Choroid plexus epithelial cell (primary cell): ENCODE measurements around the gene OR9Q2.
"Not testable (repeated sequence)": the region's sequence is repeated elsewhere in the genome, so short reads cannot be mapped to it uniquely, and the experiment has no call there.

Source experiments
- DNase-seq: peaks from one replicate; pipeline ENCODE4 v3.0.0-alpha.2; 2010; ENCODE audit warnings: low read depth
- H3K4me3 ChIP-seq: 2 replicates; pipeline ENCODE4 v1.5.1; 2011; ENCODE audit warnings: low read depth, mild to moderate bottlenecking, control low read depth, low read length, moderate library complexity
- TF ChIP-seq, protein P1 (sequence below): conservative IDR thresholded peaks from 2 replicates; pipeline ENCODE4 v1.5.1; 2011; ENCODE audit warnings: low read depth, mild to moderate bottlenecking, control low read depth, inconsistent platforms, low read length, moderate library complexity

The OR9Q2 gene

DNA sequence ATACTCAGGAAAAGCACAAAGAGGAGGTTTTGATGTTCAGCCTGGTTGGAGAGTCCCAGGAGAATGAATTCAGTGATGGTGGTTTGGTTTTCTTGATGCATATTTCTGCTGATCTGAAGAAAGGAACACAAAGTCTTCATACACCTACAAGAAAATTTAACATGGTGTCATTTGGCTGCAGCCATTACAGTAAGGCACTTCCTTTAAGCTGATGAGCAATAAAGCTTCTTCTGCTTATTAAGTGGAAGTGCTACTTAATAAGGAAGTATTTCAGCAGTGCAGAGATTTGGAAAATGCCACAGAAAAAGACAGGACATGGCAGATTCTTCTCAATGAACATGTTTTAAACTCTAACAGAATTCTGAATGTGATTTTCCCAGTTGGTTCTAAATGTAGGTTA, 15.2 kb downstream of the OR9Q2 start, which contains the start of gene OR1S2:
TSS of gene OR1S2 (minus strand) at position 101 of the 400 bp plus-strand sequence. CDS start at position 101, 0 bp downstream.
- DNase-seq: no peak
- H3K4me3 ChIP-seq: no peak within 1 kb of the TSS
- TF ChIP-seq, protein P1, sequence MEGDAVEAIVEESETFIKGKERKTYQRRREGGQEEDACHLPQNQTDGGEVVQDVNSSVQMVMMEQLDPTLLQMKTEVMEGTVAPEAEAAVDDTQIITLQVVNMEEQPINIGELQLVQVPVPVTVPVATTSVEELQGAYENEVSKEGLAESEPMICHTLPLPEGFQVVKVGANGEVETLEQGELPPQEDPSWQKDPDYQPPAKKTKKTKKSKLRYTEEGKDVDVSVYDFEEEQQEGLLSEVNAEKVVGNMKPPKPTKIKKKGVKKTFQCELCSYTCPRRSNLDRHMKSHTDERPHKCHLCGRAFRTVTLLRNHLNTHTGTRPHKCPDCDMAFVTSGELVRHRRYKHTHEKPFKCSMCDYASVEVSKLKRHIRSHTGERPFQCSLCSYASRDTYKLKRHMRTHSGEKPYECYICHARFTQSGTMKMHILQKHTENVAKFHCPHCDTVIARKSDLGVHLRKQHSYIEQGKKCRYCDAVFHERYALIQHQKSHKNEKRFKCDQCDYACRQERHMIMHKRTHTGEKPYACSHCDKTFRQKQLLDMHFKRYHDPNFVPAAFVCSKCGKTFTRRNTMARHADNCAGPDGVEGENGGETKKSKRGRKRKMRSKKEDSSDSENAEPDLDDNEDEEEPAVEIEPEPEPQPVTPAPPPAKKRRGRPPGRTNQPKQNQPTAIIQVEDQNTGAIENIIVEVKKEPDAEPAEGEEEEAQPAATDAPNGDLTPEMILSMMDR: no peak

DNA sequence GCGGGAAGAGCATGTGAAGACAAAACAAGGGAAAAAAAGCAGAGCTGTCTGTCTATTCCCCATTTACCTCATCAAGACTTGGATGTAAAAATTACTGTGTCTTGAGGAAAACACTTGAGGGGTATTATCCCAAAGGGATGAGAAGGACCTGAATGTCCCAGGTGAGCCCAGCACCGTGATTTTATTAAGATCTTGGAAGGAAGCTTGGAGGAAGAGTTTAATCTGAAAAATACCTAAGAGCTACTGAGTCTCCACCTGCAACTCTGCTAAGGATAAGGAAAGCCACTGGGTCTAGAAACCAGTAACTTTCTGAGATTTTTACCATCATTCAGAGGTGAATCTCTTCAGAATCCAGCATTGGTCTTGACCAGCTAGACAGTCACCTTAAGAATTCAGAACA, 23.6 kb downstream of the OR9Q2 start, which contains the start of gene OR1S1:
TSS of gene OR1S1 (plus strand) at position 301 of the 400 bp plus-strand sequence.
- not testable (repeated sequence) for H3K4me3 ChIP-seq, DNase-seq

DNA sequence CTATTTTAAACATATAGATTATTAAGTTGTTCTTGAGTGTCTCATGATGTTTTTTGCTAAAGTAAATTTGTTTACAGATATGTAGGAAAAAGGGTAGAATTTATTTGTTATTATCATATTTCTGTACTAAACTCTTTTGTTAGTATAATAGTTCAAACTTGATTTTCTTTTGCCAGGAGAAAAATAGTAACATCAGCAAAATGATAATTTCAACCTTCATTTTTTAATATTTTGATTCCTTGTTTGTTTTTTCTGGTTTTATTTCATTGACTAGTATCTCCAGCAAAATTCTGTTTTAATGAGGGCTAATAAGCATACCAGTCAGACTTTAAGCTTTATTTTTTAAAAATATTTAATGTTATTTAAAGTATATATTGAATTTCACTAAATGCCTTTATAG, 27.6 kb downstream of the OR9Q2 start:
- TF ChIP-seq, protein P1: no peak
- no peak for DNase-seq
- no peak overlapping the region for H3K4me3 ChIP-seq

DNA sequence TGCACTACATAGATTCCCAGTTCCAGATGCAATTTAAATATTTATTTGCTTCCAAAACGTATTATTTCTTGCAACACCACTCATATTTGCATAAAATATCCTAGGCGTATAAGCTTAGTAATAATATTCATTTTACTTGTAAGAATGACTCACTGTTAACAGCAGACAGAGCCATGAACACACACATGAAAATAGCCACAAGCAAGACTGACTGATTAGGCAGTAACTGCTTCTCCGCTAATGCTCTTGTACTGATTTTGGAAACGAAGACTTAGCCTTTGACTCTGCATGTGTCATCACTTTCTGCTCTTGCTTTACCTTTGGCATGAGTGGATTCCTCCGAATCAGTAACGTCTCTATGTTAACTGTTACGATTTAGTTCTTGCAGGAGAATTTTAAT, 33.9 kb downstream of the OR9Q2 start:
- TF ChIP-seq, protein P1: no peak
- no peak overlapping the region for H3K4me3 ChIP-seq
- no peak for DNase-seq

DNA sequence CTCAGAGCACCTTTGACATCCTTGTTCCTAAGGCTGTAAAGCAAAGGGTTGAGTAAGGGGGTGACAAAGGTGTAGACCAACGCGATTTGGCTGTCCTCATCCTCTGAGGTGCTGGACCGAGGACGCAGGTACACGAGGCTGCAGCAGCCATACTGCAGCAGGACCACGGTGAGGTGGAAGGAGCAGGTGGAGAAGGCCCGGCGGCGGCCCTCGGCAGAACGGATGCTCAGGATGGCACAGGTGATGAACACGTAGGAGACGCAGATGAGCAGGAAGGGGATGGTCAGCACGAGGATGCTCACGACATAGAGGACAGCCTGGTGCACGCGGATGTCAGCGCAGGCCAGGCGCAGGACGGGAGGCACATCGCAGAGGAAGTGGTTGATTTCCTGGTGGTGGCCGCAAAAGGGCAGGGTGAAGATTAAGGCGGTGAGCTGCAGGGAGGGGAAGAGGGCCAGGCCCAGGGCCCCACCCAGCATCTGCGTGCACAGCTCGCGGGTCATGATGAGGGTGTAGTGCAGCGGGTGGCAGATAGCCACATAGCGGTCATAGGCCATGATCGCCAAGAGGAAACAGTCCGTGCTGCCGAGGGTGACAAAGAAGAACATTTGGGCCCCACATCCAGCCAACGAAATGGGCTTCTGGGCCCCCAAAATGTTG, 39.2 kb downstream of the OR9Q2 start:
- TF ChIP-seq, protein P1: no peak
- DNase-seq: no peak
- no peak overlapping the region for H3K4me3 ChIP-seq
